IMR-90 (cell line): ENCODE data around the gene CMIP. TPM values are rescaled to one million over a fixed set of nuclear protein-coding genes. Genes with fewer than 3 reads are reported as not detected.

Experiments used
- ATAC-seq: fragments of 200-7000 bp; cut with Tn5 transposase; 2 replicates; pipeline ENCODE4 v1.9.1; 2020; ENCODE audit warnings: low read depth, mild to moderate bottlenecking, moderate library complexity
- BruUV-seq: library from RNA; stranded (reverse); fragments of 400-500 nt; replicated peaks from 2 replicates; lab custom pipeline; 2021; lab: Mats Ljungman, UMichigan
- CTCF ChIA-PET: fragments of 300-600 bp; formaldehyde crosslinking; extraction: SDS; loops from one replicate; lab custom pipeline; 2021; ENCODE audit warnings: antibody characterized with exemption; lab: Yijun Ruan, JAX
- POLR2A ChIA-PET: fragments of 300-600 bp; sonication (Branson Sonifier 250); formaldehyde crosslinking; loops from one replicate; lab custom pipeline; 2022; ENCODE audit warnings: antibody characterized with exemption; ENCODE audit not compliant: unreplicated experiment; lab: Charles Lee
- DNase-seq: peaks from one replicate; pipeline ENCODE4 v3.0.0; 2013
- H2AFZ ChIP-seq: replicated peaks from 2 replicates; pipeline ENCODE3; 2013; ENCODE audit warnings: low read length, mild to moderate bottlenecking; ENCODE audit not compliant: poor library complexity
- H2AK5ac ChIP-seq: 2 replicates; pipeline ENCODE4 v1.6.1; 2013; ENCODE audit warnings: low read depth, low read length, inconsistent platforms
- H2AK9ac ChIP-seq: replicated peaks from 2 replicates; pipeline ENCODE3; 2013; ENCODE audit warnings: mild to moderate bottlenecking, low read depth, low read length, moderate library complexity; ENCODE audit not compliant: poor library complexity
- H2BK120ac ChIP-seq: 2 replicates; pipeline ENCODE4 v1.6.1; 2013; ENCODE audit warnings: low read depth, low read length, inconsistent platforms
- H2BK15ac ChIP-seq: 3 replicates; pipeline ENCODE4 v1.6.1; 2013; ENCODE audit warnings: low read depth, low read length, inconsistent platforms
- H2BK20ac ChIP-seq: 2 replicates; pipeline ENCODE4 v1.6.1; 2013; ENCODE audit warnings: low read depth, mild to moderate bottlenecking, inconsistent platforms, low read length, moderate library complexity
- H2BK5ac ChIP-seq: 2 replicates; pipeline ENCODE4 v1.6.1; 2013; ENCODE audit warnings: mild to moderate bottlenecking, low read depth, low read length, inconsistent platforms; ENCODE audit not compliant: poor library complexity, severe bottlenecking
- H3K14ac ChIP-seq: replicated peaks from 2 replicates; pipeline ENCODE4 v1.6.1; 2013; ENCODE audit warnings: low read depth, low read length, inconsistent platforms
- H3K18ac ChIP-seq: 2 replicates; pipeline ENCODE4 v1.6.1; 2013; ENCODE audit warnings: low read depth, low read length, control low read depth
- H3K23ac ChIP-seq: 2 replicates; pipeline ENCODE4 v1.6.1; 2013; ENCODE audit warnings: low read depth, low read length, inconsistent platforms
- H3K27ac ChIP-seq: 2 replicates; pipeline ENCODE4 v1.5.1; 2013; ENCODE audit warnings: mild to moderate bottlenecking, control low read depth, low read length; ENCODE audit not compliant: insufficient read depth
- H3K27me3 ChIP-seq: 2 replicates; pipeline ENCODE4 v1.6.1; 2013; ENCODE audit warnings: low read length; ENCODE audit not compliant: control insufficient read depth, insufficient read depth
- H3K36me3 ChIP-seq: 2 replicates; pipeline ENCODE4 v1.6.1; 2013; ENCODE audit warnings: low read length, mixed read lengths; ENCODE audit not compliant: control insufficient read depth, insufficient read depth
- H3K4ac ChIP-seq: 2 replicates; pipeline ENCODE4 v1.6.1; 2013; ENCODE audit warnings: low read depth, low read length, inconsistent platforms
- H3K4me1 ChIP-seq: 2 replicates; pipeline ENCODE4 v1.6.1; 2013; ENCODE audit warnings: low read length, mixed read lengths; ENCODE audit not compliant: control insufficient read depth, insufficient read depth
- H3K4me2 ChIP-seq: 2 replicates; pipeline ENCODE4 v1.6.1; 2013; ENCODE audit warnings: low read depth, mild to moderate bottlenecking, control low read depth, low read length, moderate library complexity
- H3K4me3 ChIP-seq: 2 replicates; pipeline ENCODE4 v1.5.1; 2013; ENCODE audit warnings: low read depth, mild to moderate bottlenecking, control low read depth, low read length, moderate library complexity; ENCODE audit not compliant: insufficient read depth
- H3K56ac ChIP-seq: 2 replicates; pipeline ENCODE4 v1.6.1; 2013; ENCODE audit warnings: low read length, inconsistent platforms; ENCODE audit not compliant: insufficient read depth; ENCODE audit errors: extremely low read depth
- H3K79me1 ChIP-seq, 2 experiments: 2 replicates each; pipeline ENCODE4 v1.6.1; 2013; ENCODE audit warnings: low read length in 2 of 2, inconsistent platforms in 1 of 2, low read depth in 1 of 2
- H3K9ac ChIP-seq: 2 replicates; pipeline ENCODE4 v1.6.1; 2013; ENCODE audit warnings: low read depth, low read length, control low read depth
- H3K9me1 ChIP-seq: 2 replicates; pipeline ENCODE4 v1.6.1; 2013; ENCODE audit warnings: low read length, inconsistent platforms; ENCODE audit not compliant: insufficient read depth
- H3K9me3 ChIP-seq: 2 replicates; pipeline ENCODE4 v1.6.1; 2013; ENCODE audit warnings: low read length; ENCODE audit not compliant: control insufficient read depth, insufficient read depth
- H4K20me1 ChIP-seq: 2 replicates; pipeline ENCODE4 v1.6.1; 2013; ENCODE audit warnings: low read length, inconsistent platforms; ENCODE audit not compliant: insufficient read depth
- H4K5ac ChIP-seq: 2 replicates; pipeline ENCODE4 v1.6.1; 2013; ENCODE audit warnings: mild to moderate bottlenecking, low read depth, low read length, control low read depth
- H4K8ac ChIP-seq, 2 experiments: 2 replicates each; pipeline ENCODE4 v1.6.1; 2013; ENCODE audit warnings: low read depth in 2 of 2, low read length in 2 of 2, control low read depth in 1 of 2, inconsistent platforms in 1 of 2
- H4K91ac ChIP-seq: 2 replicates; pipeline ENCODE4 v1.6.1; 2013; ENCODE audit warnings: low read depth, low read length, inconsistent platforms; ENCODE audit not compliant: insufficient read depth
- BHLHE40 ChIP-seq: fragments of 150-350 bp; IDR thresholded peaks from 2 replicates; pipeline ENCODE4 v1.6.1; 2016; ENCODE audit warnings: mild to moderate bottlenecking, low read depth, low read length
- CEBPB ChIP-seq: IDR thresholded peaks from 2 replicates; pipeline ENCODE4 v1.6.1; 2012; ENCODE audit warnings: low read depth, low read length, improper control_type of control experiment
- CHD1 ChIP-seq: IDR thresholded peaks from 2 replicates; pipeline ENCODE4 v1.6.1; 2012; ENCODE audit warnings: low read depth, low read length, improper control_type of control experiment
- CTCF ChIP-seq: conservative IDR thresholded peaks from 2 replicates; pipeline ENCODE4 v1.5.1; 2012; ENCODE audit warnings: mild to moderate bottlenecking, low read depth, low read length, improper control_type of control experiment
- ELK1 ChIP-seq: fragments of 150-350 bp; IDR thresholded peaks from 2 replicates; pipeline ENCODE4 v1.6.1; 2016; ENCODE audit warnings: low read depth, mild to moderate bottlenecking, low read length, moderate library complexity, borderline replicate concordance
- FOS ChIP-seq: fragments of 150-350 bp; IDR thresholded peaks from 2 replicates; pipeline ENCODE4 v1.6.1; 2016; ENCODE audit warnings: low read depth, low read length
- MAFK ChIP-seq: IDR thresholded peaks from 2 replicates; pipeline ENCODE4 v1.6.1; 2012; ENCODE audit warnings: low read depth, low read length, improper control_type of control experiment
- MAZ ChIP-seq: IDR thresholded peaks from 2 replicates; pipeline ENCODE4 v1.6.1; 2012; ENCODE audit warnings: low read depth, mild to moderate bottlenecking, low read length, improper control_type of control experiment, moderate library complexity, borderline replicate concordance
- MXI1 ChIP-seq: IDR thresholded peaks from 2 replicates; pipeline ENCODE4 v1.6.1; 2012; ENCODE audit warnings: low read depth, mild to moderate bottlenecking, low read length, moderate library complexity, borderline replicate concordance
- NFE2L2 ChIP-seq: fragments of 150-350 bp; IDR thresholded peaks from 2 replicates; pipeline ENCODE4 v1.6.1; 2016; ENCODE audit warnings: low read depth, mild to moderate bottlenecking, low read length
- POLR2A ChIP-seq: IDR thresholded peaks from 2 replicates; pipeline ENCODE4 v1.6.1; 2012; ENCODE audit warnings: mild to moderate bottlenecking, low read depth, low read length
- RAD21 ChIP-seq: IDR thresholded peaks from 2 replicates; pipeline ENCODE4 v1.6.1; 2012; ENCODE audit warnings: low read length, improper control_type of control experiment
- RCOR1 ChIP-seq: IDR thresholded peaks from 2 replicates; pipeline ENCODE4 v1.6.1; 2012; ENCODE audit warnings: mild to moderate bottlenecking, low read length, improper control_type of control experiment; ENCODE audit not compliant: insufficient replicate concordance
- RFX5 ChIP-seq: IDR thresholded peaks from 2 replicates; pipeline ENCODE4 v1.8.0; 2012; ENCODE audit warnings: low read depth, mild to moderate bottlenecking, low read length, moderate library complexity
- SMC3 ChIP-seq: fragments of 150-350 bp; IDR thresholded peaks from 2 replicates; pipeline ENCODE4 v1.6.1; 2016; ENCODE audit warnings: low read depth, mild to moderate bottlenecking, antibody characterized with exemption, low read length, moderate library complexity
- USF2 ChIP-seq: fragments of 150-350 bp; IDR thresholded peaks from 2 replicates; pipeline ENCODE4 v1.6.1; 2017; ENCODE audit warnings: mild to moderate bottlenecking, antibody characterized with exemption, low read length, low read depth
- WGBS, 2 experiments: methylation state at CpG; one replicate each; pipeline versions ENCODE4 v1.1.5 to v1.1.7; 2013; ENCODE audit warnings: missing lambda C conversion rate in 2 of 2; ENCODE audit not compliant: insufficient read length in 1 of 2; ENCODE audit errors: extremely low coverage in 2 of 2; 5-methylcytosine and 5-hydroxymethylcytosine counted together
- dilution Hi-C: fragments of 300-500 bp; cut with HindIII; formaldehyde crosslinking; loops from one replicate; pipeline ENCODE4 v1.14.3; 2018; ENCODE audit warnings: low sequenced_read_pairs; ENCODE audit not compliant: unreplicated experiment
- in situ Hi-C: fragments of 300-500 bp; cut with MboI; formaldehyde crosslinking; loops from 3 replicates; pipeline ENCODE4 v1.14.3; 2019; ENCODE audit warnings: low sequenced_read_pairs, inconsistent platforms, mixed read lengths
- intact Hi-C: fragments of 100-400 bp; cut with micrococcal nuclease; formaldehyde crosslinking; loops from 2 replicates; pipeline ENCODE4 v1.10.0; 2022
- polyA plus RNA-seq, 3 experiments: library from polyadenylated mRNA; depleted of rRNA; stranded (reverse); fragments of >200 nt; gene quantifications; 2 replicates each; pipeline ENCODE4 v1.2.3, GENCODE V29; 2012; ENCODE audit warnings: low replicate concordance in 1 of 3
- total RNA-seq: library from RNA; depleted of rRNA; stranded (reverse); fragments of >200 nt; gene quantifications from 2 replicates; pipeline ENCODE4 v1.2.3, GENCODE V29; 2012

Gene CMIP
- total and polyA plus RNA-seq, 2 of the 4 experiments (the other 2 are of a cell fraction), result 3.2 to 11.6 TPM

GRCh38 chr16:81556715-81557284, 112.2 kb downstream of the CMIP start:
- Histone ChIP-seq H3K79me1 (peaks cover 49 to 69% of the 10 kb centered on the region in 2 experiments), H2BK5ac (no peak overlapping the region), H2AK9ac (no peak overlapping the region), H2BK20ac (no peak overlapping the region), H2BK15ac (no peak overlapping the region), H3K4ac (no peak overlapping the region), H3K9ac (no peak overlapping the region), H4K20me1 (peaks cover 65% of the 10 kb centered on the region), H3K4me3 (no peak overlapping the region), H3K14ac (no peak overlapping the region), H3K36me3 (no peaks in the 10 kb centered on the region), H3K18ac (no peak overlapping the region), H3K9me1 (peaks cover 11% of the 10 kb centered on the region), H2AFZ (no peak overlapping the region), H4K5ac (no peak overlapping the region), H4K91ac (no peak overlapping the region), H3K27me3 (no peaks in the 10 kb centered on the region), H3K4me1 (peaks cover 12% of the 10 kb centered on the region), H3K56ac (no peak overlapping the region), H4K8ac (no peak overlapping the region), H3K23ac (no peak overlapping the region), H2BK120ac (no peak overlapping the region), H2AK5ac (no peak overlapping the region), H3K9me3 (no peaks in the 10 kb centered on the region), H3K27ac (no peak overlapping the region), H3K4me2 (no peak overlapping the region)
- intact Hi-C loops, result no loop called here
- ATAC-seq, result no peak
- 88% methylated on average over 5 of the region's 13 CpGs; no CpG with 5 or more reads in 1 of the 2 experiments for WGBS, 2 experiments
- CTCF ChIA-PET, result no interaction called here
- POLR2A ChIA-PET, result no interaction called here
- in situ Hi-C loops, result no loop called here
- no peak for DNase-seq
- no TSS peak for BruUV-seq
- TF ChIP-seq CTCF (no peak), CEBPB (no peak), RFX5 (no peak), MAZ (no peak), POLR2A (no peak), CHD1 (no peak), SMC3 (no peak), MAFK (no peak), ELK1 (no peak), FOS (no peak), USF2 (no peak), RCOR1 (no peak), RAD21 (no peak), NFE2L2 (no peak), MXI1 (no peak), BHLHE40 (no peak)
- dilution Hi-C loops, result no loop called here
